ENCODE measurements around the gene ERC2.

Gene ERC2

DNA sequence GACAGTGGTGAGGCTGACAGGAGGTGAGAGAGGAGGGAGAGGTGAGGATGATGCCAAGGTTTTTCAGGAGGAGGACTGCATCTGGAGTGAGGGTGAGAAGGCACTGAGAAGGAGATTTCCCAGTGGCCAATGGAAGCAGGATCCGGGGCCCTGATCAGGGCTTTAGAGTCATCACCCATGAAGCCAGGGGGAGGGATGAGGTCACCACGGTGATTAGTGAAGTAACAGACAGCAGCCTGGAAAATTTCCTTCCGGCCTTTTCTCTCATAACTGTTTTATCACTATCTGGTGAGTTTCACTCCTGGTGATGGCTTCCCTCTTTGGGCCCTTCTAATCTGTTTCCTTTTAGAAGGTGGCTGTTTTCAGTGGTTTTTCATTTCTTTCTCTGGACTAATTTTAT is 900.7 kb downstream of the ERC2 start:
- Histone ChIP-seq H3K4me2 (ENCODE audit: low read depth, low read length, poor library complexity, severe bottlenecking) (no peak overlapping the region), H2AFZ (ENCODE audit: low read depth, low read length, severe bottlenecking) (no peak overlapping the region)

DNA sequence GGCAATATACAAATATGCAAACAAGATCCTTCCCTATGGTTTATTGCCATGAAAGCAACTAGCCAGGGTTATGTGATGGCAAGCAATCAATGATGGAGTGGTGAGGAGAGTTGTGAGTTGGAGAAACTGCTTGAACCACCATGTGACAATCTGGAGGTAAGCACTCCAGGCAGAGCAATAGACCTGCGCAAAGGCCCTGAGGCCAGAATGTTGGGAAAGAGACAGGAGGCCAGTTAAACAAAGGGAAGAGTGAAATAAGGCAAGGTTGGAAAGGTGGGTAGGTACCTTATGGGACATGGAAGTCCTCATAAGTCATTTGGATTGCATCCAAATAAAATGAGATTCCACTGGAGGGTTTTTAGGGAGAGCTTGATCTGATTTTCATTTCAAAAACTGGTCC is 901.1 kb downstream of the ERC2 start:
- Histone ChIP-seq H3K4me3 (ENCODE audit: insufficient read depth, low read length, poor library complexity, severe bottlenecking) (no peak overlapping the region), H3K9me3 (ENCODE audit: insufficient read depth, low read length) (no peaks in the 10 kb centered on the region), H3K79me2 (ENCODE audit: insufficient read depth, low read length) (no peaks in the 10 kb centered on the region), H2AFZ (ENCODE audit: low read depth, low read length, severe bottlenecking) (no peak overlapping the region), H3F3A (ENCODE audit: insufficient read depth) (no peaks in the 10 kb centered on the region), H4K20me1 (ENCODE audit: low read depth, low read length) (no peaks in the 10 kb centered on the region), H3K9ac (ENCODE audit: low read length) (no peak overlapping the region), H3K36me3 (ENCODE audit: low read length) (no peaks in the 10 kb centered on the region), H3K9me2 (replicated peaks; ENCODE audit: insufficient read depth, low read length) (no peaks in the 10 kb centered on the region), H3K27ac (ENCODE audit: low read depth, low read length) (no peak overlapping the region), H3K27me3 (ENCODE audit: low read length) (no peaks in the 10 kb centered on the region), H3K4me2 (ENCODE audit: low read depth, low read length, poor library complexity, severe bottlenecking) (no peak overlapping the region)
- TF ChIP-seq, protein P1, sequence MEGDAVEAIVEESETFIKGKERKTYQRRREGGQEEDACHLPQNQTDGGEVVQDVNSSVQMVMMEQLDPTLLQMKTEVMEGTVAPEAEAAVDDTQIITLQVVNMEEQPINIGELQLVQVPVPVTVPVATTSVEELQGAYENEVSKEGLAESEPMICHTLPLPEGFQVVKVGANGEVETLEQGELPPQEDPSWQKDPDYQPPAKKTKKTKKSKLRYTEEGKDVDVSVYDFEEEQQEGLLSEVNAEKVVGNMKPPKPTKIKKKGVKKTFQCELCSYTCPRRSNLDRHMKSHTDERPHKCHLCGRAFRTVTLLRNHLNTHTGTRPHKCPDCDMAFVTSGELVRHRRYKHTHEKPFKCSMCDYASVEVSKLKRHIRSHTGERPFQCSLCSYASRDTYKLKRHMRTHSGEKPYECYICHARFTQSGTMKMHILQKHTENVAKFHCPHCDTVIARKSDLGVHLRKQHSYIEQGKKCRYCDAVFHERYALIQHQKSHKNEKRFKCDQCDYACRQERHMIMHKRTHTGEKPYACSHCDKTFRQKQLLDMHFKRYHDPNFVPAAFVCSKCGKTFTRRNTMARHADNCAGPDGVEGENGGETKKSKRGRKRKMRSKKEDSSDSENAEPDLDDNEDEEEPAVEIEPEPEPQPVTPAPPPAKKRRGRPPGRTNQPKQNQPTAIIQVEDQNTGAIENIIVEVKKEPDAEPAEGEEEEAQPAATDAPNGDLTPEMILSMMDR (IDR thresholded peaks at IDR 0.05; ENCODE audit: insufficient read depth, low read length, poor library complexity, severe bottlenecking) = no peak

More for the DNA sequence above, 900.7 kb downstream of the ERC2 start:
- H3K36me3 ChIP-seq (ENCODE audit: low read length) = no peaks in the 10 kb centered on the region
- H3K4me3 ChIP-seq (ENCODE audit: insufficient read depth, low read length, poor library complexity, severe bottlenecking) = no peak overlapping the region
- no peaks in the 10 kb centered on the region for H4K20me1 ChIP-seq (ENCODE audit: low read depth, low read length)
- no peaks in the 10 kb centered on the region for H3F3A ChIP-seq (ENCODE audit: insufficient read depth)
- H3K9me3 ChIP-seq (ENCODE audit: insufficient read depth, low read length) = no peaks in the 10 kb centered on the region
- no peaks in the 10 kb centered on the region for H3K27me3 ChIP-seq (ENCODE audit: low read length)
- no peak overlapping the region for H3K9ac ChIP-seq (ENCODE audit: low read length)
- no peak overlapping the region for H3K27ac ChIP-seq (ENCODE audit: low read depth, low read length)
- no peaks in the 10 kb centered on the region for H3K79me2 ChIP-seq (ENCODE audit: insufficient read depth, low read length)
- H3K9me2 ChIP-seq (replicated peaks; ENCODE audit: insufficient read depth, low read length) = no peaks in the 10 kb centered on the region
- no peak for TF ChIP-seq EZH2phosphoT487 (conservative IDR thresholded peaks at IDR 0.05; ENCODE audit: low read length)
- TF ChIP-seq, protein P1 (IDR thresholded peaks at IDR 0.05; ENCODE audit: insufficient read depth, low read length, poor library complexity, severe bottlenecking) = no peak

DNA sequence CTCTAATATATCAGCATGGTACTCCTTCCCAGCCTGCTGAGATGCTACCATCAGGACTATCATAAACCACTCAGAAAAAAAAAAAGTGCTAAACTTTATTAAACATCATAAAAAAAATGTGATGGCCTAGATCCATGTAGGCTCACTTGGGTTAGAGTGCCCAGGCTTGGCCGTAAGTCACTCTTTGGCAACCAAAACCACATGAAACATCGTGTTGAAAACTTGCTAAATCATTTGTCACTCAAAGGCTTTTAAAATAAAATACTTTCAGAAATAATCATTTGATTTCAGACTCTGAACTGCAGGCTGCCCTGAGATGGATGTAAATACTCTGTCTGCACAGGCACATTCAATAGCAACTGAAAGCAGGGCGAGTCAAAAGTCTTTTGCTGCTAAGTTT is 902.7 kb downstream of the ERC2 start:
- H3K9me2 ChIP-seq (replicated peaks; ENCODE audit: insufficient read depth, low read length) = no peaks in the 10 kb centered on the region
- H3K9me3 ChIP-seq (ENCODE audit: insufficient read depth, low read length) = no peaks in the 10 kb centered on the region
- no peak overlapping the region for H2AFZ ChIP-seq (ENCODE audit: low read depth, low read length, severe bottlenecking)
- H3K79me2 ChIP-seq (ENCODE audit: insufficient read depth, low read length) = no peaks in the 10 kb centered on the region
- no peaks in the 10 kb centered on the region for H4K20me1 ChIP-seq (ENCODE audit: low read depth, low read length)
- no peak overlapping the region for H3K9ac ChIP-seq (ENCODE audit: low read length)
- H3K27me3 ChIP-seq (ENCODE audit: low read length) = no peaks in the 10 kb centered on the region
- H3K4me2 ChIP-seq (ENCODE audit: low read depth, low read length, poor library complexity, severe bottlenecking) = no peak overlapping the region
- no peaks in the 10 kb centered on the region for H3K36me3 ChIP-seq (ENCODE audit: low read length)
- no peaks in the 10 kb centered on the region for H3F3A ChIP-seq (ENCODE audit: insufficient read depth)
- H3K4me3 ChIP-seq (ENCODE audit: insufficient read depth, low read length, poor library complexity, severe bottlenecking) = no peak overlapping the region
- no peak for TF ChIP-seq EZH2phosphoT487 (conservative IDR thresholded peaks at IDR 0.05; ENCODE audit: low read length)
- TF ChIP-seq, protein P1 (IDR thresholded peaks at IDR 0.05; ENCODE audit: insufficient read depth, low read length, poor library complexity, severe bottlenecking) = no peak
- H3K27ac ChIP-seq (ENCODE audit: low read depth, low read length) = no peak overlapping the region

DNA sequence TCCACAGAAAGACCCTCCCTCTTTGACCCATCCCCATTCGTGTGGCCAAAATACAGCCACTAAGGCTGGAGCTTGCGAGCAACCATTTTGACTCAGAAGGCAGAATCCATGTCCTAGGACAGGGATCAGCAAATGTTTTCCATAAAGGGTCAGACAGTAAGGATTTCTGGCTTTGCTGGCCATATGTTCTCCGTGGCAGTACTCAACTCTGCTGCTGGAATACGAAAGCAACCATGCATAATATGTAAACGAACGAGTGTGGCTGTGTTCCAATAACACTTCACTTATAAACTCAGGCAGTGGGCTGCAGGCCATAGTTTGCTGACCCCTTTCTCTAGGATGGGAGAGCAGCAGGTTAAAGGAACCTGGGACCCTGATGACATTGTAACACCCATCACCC is 903.5 kb downstream of the ERC2 start:
- H3K9ac ChIP-seq (ENCODE audit: low read length) = no peak overlapping the region
- no peak overlapping the region for H3K4me2 ChIP-seq (ENCODE audit: low read depth, low read length, poor library complexity, severe bottlenecking)
- no peaks in the 10 kb centered on the region for H4K20me1 ChIP-seq (ENCODE audit: low read depth, low read length)
- no peak overlapping the region for H2AFZ ChIP-seq (ENCODE audit: low read depth, low read length, severe bottlenecking)
- no peaks in the 10 kb centered on the region for H3K9me3 ChIP-seq (ENCODE audit: insufficient read depth, low read length)
- TF ChIP-seq, protein P1 (IDR thresholded peaks at IDR 0.05; ENCODE audit: insufficient read depth, low read length, poor library complexity, severe bottlenecking) = no peak
- TF ChIP-seq EZH2phosphoT487 (conservative IDR thresholded peaks at IDR 0.05; ENCODE audit: low read length) = no peak
- no peaks in the 10 kb centered on the region for H3K9me2 ChIP-seq (replicated peaks; ENCODE audit: insufficient read depth, low read length)
- H3K27ac ChIP-seq (ENCODE audit: low read depth, low read length) = no peak overlapping the region
- H3K27me3 ChIP-seq (ENCODE audit: low read length) = no peaks in the 10 kb centered on the region
- H3K36me3 ChIP-seq (ENCODE audit: low read length) = no peaks in the 10 kb centered on the region
- no peak overlapping the region for H3K4me3 ChIP-seq (ENCODE audit: insufficient read depth, low read length, poor library complexity, severe bottlenecking)
- H3F3A ChIP-seq (ENCODE audit: insufficient read depth) = no peaks in the 10 kb centered on the region
- no peaks in the 10 kb centered on the region for H3K79me2 ChIP-seq (ENCODE audit: insufficient read depth, low read length)

Data from SU-DHL-6 (cell line).